ENCODE data around the gene ZNF358. TPM values are rescaled to one million over a fixed set of nuclear protein-coding genes. Genes with fewer than 3 reads are reported as not detected.

The ZNF358 gene
- total RNA-seq, 2 donors from 2014 or later: 44.5 to 88.9 TPM

GRCh38 chr19:7562646-7563393, 46.9 kb downstream of the ZNF358 start:
- H3K4me3 ChIP-seq: no peak overlapping the region
- no peak for DNase-seq (ENCODE audit: low spot score)
- H3K27ac ChIP-seq: no peak overlapping the region
- H3K27me3 ChIP-seq (replicated peaks; ENCODE audit: insufficient read depth): no peaks in the 10 kb centered on the region
- H3K4me1 ChIP-seq (ENCODE audit: control insufficient read depth in 1 of 2, low read depth in 2 of 2): no peaks in the 10 kb centered on the region
- H3K36me3 ChIP-seq: peaks cover 35% of the 10 kb centered on the region
- ATAC-seq (ENCODE audit: insufficient number of reproducible peaks, low FRiP score, low read depth): no peak
- no peak for TF ChIP-seq CTCF (IDR thresholded peaks at IDR 0.05)
- H3K9me3 ChIP-seq: no peaks in the 10 kb centered on the region

- ATAC-seq (ENCODE audit: insufficient number of reproducible peaks, low FRiP score, low read depth): no peak
- H3K9me3 ChIP-seq: no peaks in the 10 kb centered on the region
Measured at GRCh38 chr19:7564866-7565265, 49.0 kb downstream of the ZNF358 start.

DNA sequence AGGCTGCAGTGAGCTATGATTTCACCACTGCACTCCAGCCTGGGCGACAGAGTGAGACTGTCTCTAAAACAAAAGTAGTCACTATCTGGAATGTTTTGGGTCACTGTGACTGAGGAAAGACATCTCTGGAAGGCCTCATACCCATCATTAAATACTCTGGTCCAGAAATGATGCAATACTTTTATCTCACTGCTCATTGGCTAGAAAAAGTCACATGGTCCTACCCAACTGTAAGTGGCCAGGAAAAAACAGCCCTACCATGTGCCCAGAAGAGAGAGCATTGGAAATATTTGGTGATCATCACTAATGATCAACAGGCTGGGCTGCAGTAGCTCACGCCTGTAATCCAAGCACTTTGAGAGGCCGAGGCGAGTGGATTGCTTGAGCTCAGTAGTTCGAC, 49.4 kb downstream of the ZNF358 start:
- no peaks in the 10 kb centered on the region for H3K4me1 ChIP-seq (ENCODE audit: control insufficient read depth in 1 of 2, low read depth in 2 of 2)
- no peak for ATAC-seq (ENCODE audit: insufficient number of reproducible peaks, low FRiP score, low read depth)
- no peak overlapping the region for H3K4me3 ChIP-seq
- H3K9me3 ChIP-seq: no peaks in the 10 kb centered on the region
- DNase-seq (ENCODE audit: low spot score): no peak
- H3K36me3 ChIP-seq: peaks cover 12% of the 10 kb centered on the region
- H3K27me3 ChIP-seq (replicated peaks; ENCODE audit: insufficient read depth): no peaks in the 10 kb centered on the region
- no peak overlapping the region for H3K27ac ChIP-seq
- TF ChIP-seq CTCF (IDR thresholded peaks at IDR 0.05): no peak

More at GRCh38 chr19:7564866-7565265, 49.0 kb downstream of the ZNF358 start:
- no peak for TF ChIP-seq CTCF (IDR thresholded peaks at IDR 0.05)
- DNase-seq (ENCODE audit: low spot score): no peak
- Histone ChIP-seq H3K4me3 (no peak overlapping the region), H3K36me3 (peaks cover 14% of the 10 kb centered on the region), H3K27ac (no peak overlapping the region), H3K27me3 (replicated peaks; ENCODE audit: insufficient read depth) (no peaks in the 10 kb centered on the region), H3K4me1 (ENCODE audit: control insufficient read depth in 1 of 2, low read depth in 2 of 2) (no peaks in the 10 kb centered on the region)

Other genes starting within 250 kb of the ZNF358 start
- gene INSR, start 221.7 kb upstream of the ZNF358 start, total RNA-seq: 100 to 1,000 TPM; 102 to 116 TPM
- 10 to 100 TPM; 21.8 to 22.7 TPM for gene ARHGEF18, start 167.2 kb upstream of the ZNF358 start, total RNA-seq
- under 1 TPM in 1 of 2 donors, not detected in 1; 0.63 TPM for gene PEX11G, start 27.1 kb upstream of the ZNF358 start, total RNA-seq
- 10 to 100 TPM; 19.6 to 34.8 TPM for gene MCOLN1, start 6.5 kb downstream of the ZNF358 start, total RNA-seq
- gene PNPLA6, start 19.6 kb downstream of the ZNF358 start, total RNA-seq: 100 to 1,000 TPM; 128 to 143 TPM
- under 1 TPM in 1 of 2 donors, not detected in 1; 0.85 TPM for gene CAMSAP3, start 79.8 kb downstream of the ZNF358 start, total RNA-seq
- 10 to 100 TPM; 34.1 to 40.6 TPM for gene XAB2, start 113.4 kb downstream of the ZNF358 start, total RNA-seq
- 10 to 100 TPM in 1 of 2 donors, 1 to 10 TPM in 1; 4.5 to 11.9 TPM for gene PET100, start 113.7 kb downstream of the ZNF358 start, total RNA-seq
- gene PCP2, start 117.6 kb downstream of the ZNF358 start, total RNA-seq: not detected
- 10 to 100 TPM; 20.2 to 23.4 TPM for gene STXBP2, start 121.0 kb downstream of the ZNF358 start, total RNA-seq
- not detected for gene RETN, start 152.9 kb downstream of the ZNF358 start, total RNA-seq
- under 1 TPM in 1 of 2 donors, not detected in 1; 0.92 TPM for gene MCEMP1, start 161.0 kb downstream of the ZNF358 start, total RNA-seq
- gene TRAPPC5, start 164.7 kb downstream of the ZNF358 start, total RNA-seq: 10 to 100 TPM; 69.8 to 70.0 TPM
- gene FCER2, start 186.0 kb downstream of the ZNF358 start, total RNA-seq: 1 to 10 TPM; 1.4 to 1.5 TPM
- 1 to 10 TPM in 1 of 2 donors, under 1 TPM in 1; 0.49 to 6.2 TPM for gene CLEC4G, start 216.0 kb downstream of the ZNF358 start, total RNA-seq
- 10 to 100 TPM in 1 of 2 donors, 1 to 10 TPM in 1; 6.8 to 14.2 TPM for gene CD209, start 231.4 kb downstream of the ZNF358 start, total RNA-seq
- gene CLEC4M, start 247.1 kb downstream of the ZNF358 start, total RNA-seq: not detected